Breast epithelium (tissue), 4 donors: Measurements from ENCODE around the gene MPPE1. TPM values are rescaled to one million over a fixed set of nuclear protein-coding genes. Genes with fewer than 3 reads are reported as not detected.

Experiments
- DNase-seq, 2 donors: peaks; one replicate each; pipeline ENCODE4 v3.0.0-alpha.2; 2019; ENCODE audit warnings: low spot score in 2 of 2
- H3K27ac ChIP-seq, 2 donors: fragments of 200-600 bp; sonication (generic) in 1 of 2; one replicate each; pipeline ENCODE4 v1.5.1; 2016 to 2019; ENCODE audit warnings: mild to moderate bottlenecking in 1 of 2
- H3K27me3 ChIP-seq, 2 donors: fragments of 200-600 bp; sonication (generic) in 1 of 2; one replicate each; pipeline versions ENCODE4 v1.5.1 to v1.6.0; 2017 to 2019; ENCODE audit warnings: control low read depth in 1 of 2, mild to moderate bottlenecking in 1 of 2
- H3K36me3 ChIP-seq: fragments of 200-600 bp; one replicate; pipeline ENCODE4 v1.5.1; 2019
- H3K4me1 ChIP-seq, 2 donors: fragments of 200-600 bp; sonication (generic); one replicate each; pipeline ENCODE4 v1.5.1; 2016 to 2019; ENCODE audit warnings: control low read depth in 1 of 2
- H3K4me3 ChIP-seq, 3 donors: fragments of 200-600 bp; sonication (generic); 1 replicate in 2 of 3; 2 replicates in 1 of 3; pipeline ENCODE4 v1.5.1; 2016 to 2019; ENCODE audit warnings: mild to moderate bottlenecking in 3 of 3, moderate library complexity in 2 of 3
- H3K9me3 ChIP-seq, 2 donors: fragments of 200-600 bp; sonication (generic) in 1 of 2; one replicate each; pipeline ENCODE4 v1.5.1; 2016 to 2019; ENCODE audit warnings: control low read depth in 1 of 2
- CTCF ChIP-seq, 3 donors: fragments of 450-650 bp; IDR thresholded peaks; one replicate each; pipeline ENCODE4 v1.5.1; 2016 to 2017; ENCODE audit warnings: antibody characterized with exemption in 3 of 3, mild to moderate bottlenecking in 3 of 3, moderate library complexity in 3 of 3
- POLR2A ChIP-seq: fragments of 450-650 bp; IDR thresholded peaks from one replicate; pipeline ENCODE4 v1.6.1; 2016; ENCODE audit warnings: antibody characterized with exemption, mild to moderate bottlenecking, moderate library complexity
- POLR2AphosphoS5 ChIP-seq, 3 donors: sonication (generic); formaldehyde crosslinking; IDR thresholded peaks; one replicate each; pipeline ENCODE4 v1.6.1; 2017; ENCODE audit warnings: antibody characterized with exemption in 3 of 3
- intact Hi-C: fragments of 100-400 bp; cut with DNase I; formaldehyde crosslinking; loops from one replicate; pipeline ENCODE4 v1.15.1; 2023; ENCODE audit warnings: low total_unique reads
- total RNA-seq, 3 donors: library from RNA; depleted of rRNA; stranded (reverse); fragments of >200 nt; gene quantifications; one replicate each; pipeline ENCODE4 v1.1.0, GENCODE V29; 2016

The MPPE1 gene
- total RNA-seq, 3 donors from 2014 or later, result 15.4 to 46.0 (median 31.5) TPM

- Histone ChIP-seq H3K27ac (no peak overlapping the region), H3K9me3 (no peaks in the 10 kb centered on the region), H3K27me3 (no peaks in the 10 kb centered on the region), H3K4me3 (no peak overlapping the region), H3K36me3 (no peaks in the 10 kb centered on the region), H3K4me1 (no peaks in the 10 kb centered on the region)
- intact Hi-C loops, result no loop called here
- TF ChIP-seq CTCF (IDR thresholded peaks at IDR 0.05) (no peak), POLR2A (no peak), POLR2AphosphoS5 (IDR thresholded peaks at IDR 0.05) (no peak)
- no peak for DNase-seq
These were observed 65.6 kb downstream of the MPPE1 start for GRCh38 chr18:11842562-11842961.

GRCh38 chr18:11840493-11840892, 67.6 kb downstream of the MPPE1 start:
- Histone ChIP-seq H3K4me1 (no peaks in the 10 kb centered on the region), H3K27me3 (no peaks in the 10 kb centered on the region), H3K36me3 (no peaks in the 10 kb centered on the region), H3K4me3 (no peak overlapping the region), H3K27ac (no peak overlapping the region), H3K9me3 (no peaks in the 10 kb centered on the region)
- no peak for DNase-seq
- intact Hi-C loops, result no loop called here
- TF ChIP-seq POLR2AphosphoS5 (IDR thresholded peaks at IDR 0.05) (no peak), CTCF (IDR thresholded peaks at IDR 0.05) (no peak), POLR2A (no peak)

GRCh38 chr18:11839556-11839955, 68.6 kb downstream of the MPPE1 start:
- intact Hi-C loops, result no loop called here
- no peak overlapping the region for H3K27ac ChIP-seq
- H3K9me3 ChIP-seq, result no peaks in the 10 kb centered on the region
- DNase-seq, result no peak
- no peaks in the 10 kb centered on the region for H3K4me1 ChIP-seq
- no peak overlapping the region for H3K4me3 ChIP-seq
- TF ChIP-seq POLR2A, result no peak
- TF ChIP-seq POLR2AphosphoS5 (IDR thresholded peaks at IDR 0.05), result no peak
- TF ChIP-seq CTCF (IDR thresholded peaks at IDR 0.05), result no peak
- H3K36me3 ChIP-seq, result no peaks in the 10 kb centered on the region
- H3K27me3 ChIP-seq, result no peaks in the 10 kb centered on the region

GRCh38 chr18:11834772-11835171, 73.3 kb downstream of the MPPE1 start:
- Histone ChIP-seq H3K27me3 (no peaks in the 10 kb centered on the region), H3K27ac (no peak overlapping the region), H3K4me3 (no peak overlapping the region), H3K9me3 (no peaks in the 10 kb centered on the region), H3K4me1 (no peaks in the 10 kb centered on the region), H3K36me3 (no peaks in the 10 kb centered on the region)
- intact Hi-C loops, result no loop called here
- no peak for DNase-seq
- no peak for TF ChIP-seq POLR2A
- TF ChIP-seq CTCF (IDR thresholded peaks at IDR 0.05), result no peak
- TF ChIP-seq POLR2AphosphoS5 (IDR thresholded peaks at IDR 0.05), result no peak

Other genes starting within 250 kb of the MPPE1 start
- gene GNAL, start 219.1 kb downstream of the MPPE1 start, total RNA-seq, result 10 to 100 TPM in 1 of 3 donors, 1 to 10 TPM in 2; 6.6 to 15.4 (median 7.5) TPM
- 10 to 100 TPM; 41.0 to 63.4 (median 44.8) TPM for gene CHMP1B, start 56.9 kb downstream of the MPPE1 start, total RNA-seq
- 10 to 100 TPM; 25.2 to 26.5 (median 26.2) TPM for gene IMPA2, start 73.2 kb upstream of the MPPE1 start, total RNA-seq
- gene ANKRD62, start 185.5 kb upstream of the MPPE1 start, total RNA-seq, result not detected